Measurements from ENCODE around the gene NR2F1-AS1.
"Not testable (repeated sequence)": the region's sequence is repeated elsewhere in the genome, so short reads cannot be mapped to it uniquely, and the experiment has no call there.

The NR2F1-AS1 gene

GRCh38 chr5:93423300-93423699 is 157.7 kb downstream of the NR2F1-AS1 start:
- DNase-seq: no peak

DNA sequence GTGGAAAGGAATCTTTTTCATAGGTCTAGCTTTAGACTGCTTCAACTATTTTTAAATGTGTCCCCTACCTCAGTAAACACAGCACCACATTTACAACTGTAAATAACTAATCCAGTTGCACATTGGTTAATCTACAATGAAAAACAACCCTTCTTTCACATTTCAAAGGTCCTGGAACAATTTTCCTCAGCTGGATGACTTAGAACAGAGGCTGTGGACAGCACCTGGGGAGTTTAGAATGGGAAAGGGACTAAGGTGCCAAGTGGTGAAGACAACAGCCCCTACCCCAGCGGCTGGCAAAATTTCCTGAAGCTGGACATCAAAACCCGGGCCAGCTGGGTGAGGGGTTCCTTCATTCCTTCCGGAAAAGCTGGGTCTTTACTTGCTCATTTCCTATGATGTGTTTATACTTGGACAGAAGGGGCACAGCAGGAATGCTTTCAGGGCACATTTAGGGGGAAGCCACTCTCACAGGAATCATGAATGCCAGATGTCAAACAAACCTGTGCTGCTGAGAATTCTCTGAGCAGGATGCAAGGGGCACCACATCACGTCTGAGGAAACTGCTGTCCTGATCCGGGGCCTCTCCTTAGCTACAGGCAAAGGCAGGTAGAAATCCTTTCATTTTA is 158.3 kb downstream of the NR2F1-AS1 start:
- DNase-seq: no peak

DNA sequence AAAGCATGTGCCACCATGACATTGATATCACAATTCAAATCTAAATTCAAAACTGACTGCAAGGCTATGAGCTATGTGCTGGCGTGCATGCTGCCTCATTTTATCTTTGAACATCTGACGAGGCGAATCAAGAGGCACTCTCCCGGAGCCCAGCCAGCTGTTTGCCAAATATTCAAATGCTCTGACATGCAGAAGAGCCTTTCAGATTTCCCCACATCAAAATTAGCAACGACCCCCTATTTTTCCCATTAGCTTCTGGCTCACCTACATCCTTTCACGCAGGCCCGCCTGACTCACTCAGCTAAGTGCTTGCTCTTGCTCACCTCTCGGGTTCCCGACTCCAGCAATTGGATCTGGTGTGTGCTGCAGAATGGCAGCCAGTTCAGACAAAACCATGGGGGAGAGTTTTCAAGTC is 159.0 kb downstream of the NR2F1-AS1 start:
- DNase-seq: no peak

DNA sequence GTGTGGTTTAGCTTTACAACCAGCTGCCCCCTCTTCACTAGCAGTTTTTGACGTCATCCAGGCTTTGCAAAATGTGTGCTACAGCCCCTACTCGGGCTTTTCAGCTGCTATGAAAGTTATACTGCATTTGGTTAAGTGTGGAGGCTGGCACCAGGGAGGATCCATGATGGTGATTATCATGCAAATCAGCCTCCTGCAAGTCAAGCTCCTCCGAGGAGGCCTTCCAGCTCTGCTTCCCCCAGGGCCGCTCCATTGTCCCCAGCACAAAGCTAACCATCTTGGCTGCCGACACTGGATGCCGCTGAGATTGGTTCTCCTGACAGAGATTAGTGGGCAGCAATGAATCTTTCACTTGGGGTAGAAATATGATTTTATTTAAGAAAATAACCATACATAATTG is 159.6 kb downstream of the NR2F1-AS1 start:
- no peak for DNase-seq

GRCh38 chr5:93417490-93417889 is 163.5 kb downstream of the NR2F1-AS1 start:
- no peak for DNase-seq

DNA sequence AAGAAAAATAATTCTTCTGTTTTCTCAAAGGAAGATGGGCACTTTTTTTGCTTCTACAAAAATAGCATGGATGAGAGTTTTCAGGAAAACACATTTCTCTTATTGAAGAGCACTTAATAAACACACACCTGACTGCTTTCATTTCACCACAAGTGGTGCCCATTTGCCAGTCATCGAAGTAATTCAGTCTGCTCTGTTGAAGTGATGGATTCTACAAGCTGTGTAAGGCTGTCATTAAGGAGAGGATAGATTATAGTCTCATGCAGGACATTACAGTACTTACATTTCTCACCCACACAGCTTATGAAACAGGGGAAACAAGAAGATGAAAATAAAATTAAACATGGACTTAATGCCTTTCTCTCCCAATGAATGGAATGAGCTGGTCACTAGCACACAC is 165.2 kb downstream of the NR2F1-AS1 start:
- no peak for DNase-seq

DNA sequence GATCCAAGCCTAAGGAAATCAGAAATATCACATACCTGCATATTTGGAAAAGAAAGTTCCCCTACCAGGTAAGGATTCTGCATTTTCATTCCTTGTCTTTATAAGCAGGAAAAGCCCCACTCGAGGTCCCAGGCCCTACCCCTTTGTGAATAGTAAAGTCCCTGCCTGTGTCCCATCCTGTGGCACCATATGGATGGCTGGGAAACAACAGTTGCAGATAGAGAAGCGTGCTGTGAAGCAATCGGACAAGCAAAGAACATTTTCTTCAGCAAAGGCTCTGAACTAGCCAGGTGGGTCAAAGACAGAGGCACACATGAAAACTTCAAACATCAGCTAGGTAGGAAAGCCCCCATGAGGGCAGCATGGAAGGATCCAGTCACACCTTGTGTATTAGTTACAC is 169.3 kb downstream of the NR2F1-AS1 start:
- DNase-seq: no peak

- no peak for DNase-seq
Observed at GRCh38 chr5:93409691-93410090, 171.3 kb downstream of the NR2F1-AS1 start.

DNA sequence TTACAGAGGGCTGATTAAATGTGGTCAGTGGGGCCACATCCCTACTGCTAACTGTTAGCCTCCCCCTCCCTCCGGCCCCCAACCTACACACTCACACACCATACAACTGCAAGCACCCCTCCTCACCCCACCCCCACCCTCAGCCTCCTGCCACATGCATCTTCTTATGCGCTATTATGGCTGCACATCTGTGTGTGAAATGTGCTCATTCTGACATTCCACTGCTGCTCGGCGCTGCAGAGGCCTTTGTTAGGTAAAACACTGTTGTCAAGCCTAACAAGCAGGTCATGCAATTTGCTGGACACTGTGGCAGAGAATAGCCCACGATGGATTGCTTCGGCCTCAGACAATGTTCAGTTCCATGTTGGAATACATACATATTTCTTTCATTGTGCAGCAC is 173.6 kb downstream of the NR2F1-AS1 start:
- no peak for DNase-seq

GRCh38 chr5:93406971-93407401 is 174.0 kb downstream of the NR2F1-AS1 start:
- DNase-seq: no peak

DNA sequence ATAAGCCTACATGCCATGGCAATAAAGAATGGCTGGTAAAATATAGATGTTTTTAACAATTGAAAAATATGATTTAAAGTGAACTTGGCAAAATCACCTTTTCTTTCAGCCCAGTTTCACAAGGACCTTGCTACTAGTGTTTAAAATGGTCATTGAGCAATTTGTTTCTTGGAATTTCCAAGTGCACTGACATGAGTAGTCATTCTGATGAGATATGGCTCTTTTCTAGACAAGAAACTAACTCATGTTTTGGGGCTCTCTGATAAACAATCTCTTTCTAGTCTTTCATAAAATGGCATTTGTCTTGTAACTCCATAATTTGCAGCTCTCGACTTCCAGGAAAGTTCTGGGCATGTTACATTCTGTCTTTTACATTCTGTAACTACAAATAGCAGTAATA is 176.8 kb downstream of the NR2F1-AS1 start:
- no peak for DNase-seq

GRCh38 chr5:93403141-93403928 is 177.7 kb downstream of the NR2F1-AS1 start:
- DNase-seq: no peak

GRCh38 chr5:93402451-93402850 is 178.6 kb downstream of the NR2F1-AS1 start:
- no peak for DNase-seq

- DNase-seq: no peak
Observed at GRCh38 chr5:93401634-93402213, 179.3 kb downstream of the NR2F1-AS1 start.

GRCh38 chr5:93399675-93400074 is 181.3 kb downstream of the NR2F1-AS1 start:
- no peak for DNase-seq

DNA sequence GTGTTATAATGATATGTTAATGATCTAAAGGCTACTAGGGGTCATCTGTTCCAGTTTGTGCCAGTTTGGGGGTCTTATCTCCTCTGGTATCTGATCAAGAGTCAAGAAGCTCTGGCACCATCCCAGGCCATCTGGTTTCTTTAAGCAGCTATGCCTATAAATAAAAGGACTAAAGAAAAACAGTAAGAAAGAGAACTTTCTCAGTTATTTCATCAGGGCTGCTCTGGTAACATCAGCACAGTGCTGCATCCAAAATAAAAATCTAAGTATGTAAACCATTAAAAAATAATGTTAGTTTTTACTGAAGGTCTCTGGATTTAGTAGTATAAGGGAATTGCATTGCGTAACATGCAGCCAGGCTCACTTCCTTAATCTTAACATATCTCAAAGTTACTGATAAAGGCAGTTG is 185.0 kb downstream of the NR2F1-AS1 start:
- no peak for DNase-seq

GRCh38 chr5:93395010-93395409 is 186.0 kb downstream of the NR2F1-AS1 start:
- DNase-seq: no peak

GRCh38 chr5:93394301-93394700 is 186.7 kb downstream of the NR2F1-AS1 start:
- no peak for DNase-seq

GRCh38 chr5:93391169-93391568 is 189.8 kb downstream of the NR2F1-AS1 start:
- DNase-seq: not testable (repeated sequence)

DNA sequence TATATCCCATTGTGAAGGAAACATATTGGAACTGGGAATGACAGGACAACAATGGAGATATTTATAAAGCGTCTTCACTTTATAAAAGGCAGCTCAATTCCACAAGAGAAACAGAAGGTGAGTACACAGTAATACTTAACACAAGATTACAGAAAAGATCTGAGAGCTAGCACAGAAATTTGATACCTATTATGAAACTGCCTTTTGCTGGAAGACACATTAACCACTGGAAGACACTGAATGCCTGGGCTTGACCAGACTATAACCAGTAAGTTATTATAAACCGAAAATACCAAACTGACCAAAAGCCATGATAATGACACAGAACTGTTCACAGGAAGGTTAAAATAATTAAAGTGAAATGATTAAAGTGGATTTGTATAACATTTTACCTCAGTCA is 195.4 kb downstream of the NR2F1-AS1 start:
- no peak for DNase-seq

DNA sequence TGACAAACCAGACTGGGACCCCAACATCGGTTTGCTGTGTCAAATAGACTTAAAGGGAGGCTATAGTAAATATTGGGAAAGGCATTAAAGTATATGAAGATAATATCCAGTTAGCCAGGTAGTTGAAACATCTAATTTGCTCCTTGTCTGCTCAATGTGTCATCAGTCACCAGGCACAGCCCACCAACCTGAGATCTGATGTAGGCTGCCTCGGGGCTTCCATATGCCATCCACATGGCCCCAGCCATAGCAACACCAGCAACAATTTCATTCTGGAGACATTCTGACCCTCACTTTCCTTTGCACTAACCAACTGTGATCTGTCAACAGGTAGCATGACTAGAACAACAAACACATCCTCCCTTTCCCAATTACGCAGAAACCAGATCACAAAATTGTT is 196.0 kb downstream of the NR2F1-AS1 start:
- DNase-seq: no peak

DNA sequence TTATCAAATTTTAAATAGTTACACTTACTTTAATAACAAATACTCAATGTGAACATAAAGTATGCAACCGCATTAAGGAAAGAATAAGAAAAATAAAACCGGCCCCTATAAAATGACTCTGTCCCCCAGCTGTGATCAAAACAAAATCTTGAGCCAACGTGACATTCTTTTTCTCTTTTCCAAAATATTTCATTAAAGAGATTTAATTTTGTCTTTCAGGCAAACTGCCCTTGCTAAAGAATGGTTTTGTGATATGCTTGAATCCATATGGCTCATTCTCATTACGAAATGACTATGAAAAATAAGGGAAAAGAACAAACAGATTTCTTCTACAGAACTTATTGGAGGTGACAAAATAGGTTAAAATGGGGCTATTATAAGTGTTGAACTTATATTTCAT is 197.0 kb downstream of the NR2F1-AS1 start:
- no peak for DNase-seq

DNA sequence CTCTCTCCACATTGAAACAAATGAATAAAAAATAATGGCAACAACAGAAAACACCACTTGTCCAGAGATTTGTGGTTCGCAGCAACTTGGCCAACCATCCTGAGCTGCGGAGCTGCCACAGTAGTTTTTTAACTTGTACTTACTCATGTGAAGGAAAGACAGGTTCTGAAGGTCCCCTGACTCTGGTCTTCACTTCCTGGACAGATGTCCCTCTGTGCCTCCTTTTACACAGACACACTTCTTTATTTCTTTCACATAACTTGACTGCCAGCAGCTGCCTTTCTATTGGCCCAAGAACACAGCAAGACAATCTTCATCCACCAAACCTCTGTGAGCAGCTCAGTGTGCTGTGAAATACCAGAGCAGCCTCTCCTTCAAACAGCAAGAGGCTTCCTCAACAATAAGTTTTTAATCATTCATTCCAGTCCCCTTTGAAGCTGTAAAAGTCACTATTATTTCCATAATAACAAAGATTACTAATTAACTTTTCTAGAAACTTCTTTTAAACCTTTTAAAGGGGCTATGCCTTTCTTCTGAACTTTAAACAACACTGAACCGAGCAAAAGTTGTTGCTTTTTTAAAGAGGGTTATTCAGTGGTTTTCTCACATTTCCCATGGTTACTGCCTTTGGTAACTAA is 198.7 kb downstream of the NR2F1-AS1 start:
- no peak for DNase-seq

- no peak for DNase-seq
Observed at GRCh38 chr5:93381057-93381456, 200.0 kb downstream of the NR2F1-AS1 start.

Measured in CD4-positive, alpha-beta T cell treated with Interleukin-21 for 1 hour (primary cell).